ENCODE data around the gene CPO.
"Not testable (repeated sequence)": the region's sequence is repeated elsewhere in the genome, so short reads cannot be mapped to it uniquely, and the experiment has no call there.

The CPO gene

GRCh38 chr2:206939340-206939739, at the start of gene CPO:
Gene CPO, plus strand, starts transcription at chr2:206939518. Its CDS starts 82 bp downstream, at chr2:206939600.
- no peak for DNase-seq (ENCODE audit: low spot score)

GRCh38 chr2:206890179-206890578, 49.1 kb upstream of the CPO start:
- DNase-seq (ENCODE audit: low spot score), result no peak

GRCh38 chr2:206890926-206891325, 48.4 kb upstream of the CPO start:
- DNase-seq (ENCODE audit: low spot score), result no peak

GRCh38 chr2:206915121-206915520, 24.2 kb upstream of the CPO start:
- no peak for DNase-seq (ENCODE audit: low spot score)

GRCh38 chr2:206918263-206918662, 21.1 kb upstream of the CPO start:
- DNase-seq (ENCODE audit: low spot score), result no peak

- DNase-seq (ENCODE audit: low spot score), result no peak
Measured at GRCh38 chr2:206920310-206920709, 19.0 kb upstream of the CPO start.

GRCh38 chr2:206920951-206921350, 18.4 kb upstream of the CPO start:
- no peak for DNase-seq (ENCODE audit: low spot score)

GRCh38 chr2:206921529-206921928, 17.8 kb upstream of the CPO start:
- DNase-seq (ENCODE audit: low spot score), result no peak

GRCh38 chr2:206935991-206936842, 3.1 kb upstream of the CPO start:
- DNase-seq (ENCODE audit: low spot score), result no peak

- no peak for DNase-seq (ENCODE audit: low spot score)
Measured at GRCh38 chr2:206936843-206937230, 2.5 kb upstream of the CPO start.

- DNase-seq (ENCODE audit: low spot score), result no peak
Measured at GRCh38 chr2:206937555-206937954, 1.8 kb upstream of the CPO start.

- DNase-seq (ENCODE audit: low spot score), result no peak
Measured at GRCh38 chr2:206940546-206940945, 1.2 kb downstream of the CPO start.

GRCh38 chr2:206942592-206943478, 3.5 kb downstream of the CPO start:
- no peak for DNase-seq (ENCODE audit: low spot score)

GRCh38 chr2:206953404-206953803, 14.1 kb downstream of the CPO start:
- DNase-seq (ENCODE audit: low spot score), result not testable (repeated sequence)

GRCh38 chr2:206955253-206955652, 15.9 kb downstream of the CPO start:
- DNase-seq (ENCODE audit: low spot score), result no peak

- no peak for DNase-seq (ENCODE audit: low spot score)
Measured at GRCh38 chr2:206958261-206958660, 18.9 kb downstream of the CPO start.

GRCh38 chr2:206962966-206963365, 23.6 kb downstream of the CPO start:
- DNase-seq (ENCODE audit: low spot score), result no peak

- peak; percentile 92 for DNase-seq (ENCODE audit: low spot score)
Measured at GRCh38 chr2:206968134-206969086, 29.1 kb downstream of the CPO start.

- no peak for DNase-seq (ENCODE audit: low spot score)
Measured at GRCh38 chr2:206969192-206969591, 29.9 kb downstream of the CPO start.

- DNase-seq (ENCODE audit: low spot score), result no peak
Measured at GRCh38 chr2:206970589-206971360, 31.5 kb downstream of the CPO start.

- DNase-seq (ENCODE audit: low spot score), result no peak
Measured at GRCh38 chr2:206971805-206972204, 32.5 kb downstream of the CPO start.

All from COLO829 (cell line).